Endothelial cell of umbilical vein (primary cell): ENCODE data around the gene SORCS1.

Experiments used
- EZH2 ChIP-seq: IDR thresholded peaks from 2 replicates; pipeline ENCODE4 v1.6.1; 2012; ENCODE audit warnings: borderline replicate concordance, low read depth, mild to moderate bottlenecking, moderate library complexity, low read length, inconsistent platforms; ENCODE audit not compliant: severe bottlenecking
- FOS ChIP-seq: IDR thresholded peaks from 2 replicates; pipeline ENCODE4 v1.6.1; 2011; ENCODE audit warnings: mild to moderate bottlenecking, low read length, moderate library complexity, borderline replicate concordance; ENCODE audit not compliant: insufficient read depth
- GATA2 ChIP-seq: IDR thresholded peaks from 2 replicates; pipeline ENCODE4 v1.7.0; 2011; ENCODE audit warnings: low read depth, mild to moderate bottlenecking, moderate library complexity, mixed read lengths, low read length; ENCODE audit not compliant: insufficient read length, insufficient read depth
- JUN ChIP-seq: IDR thresholded peaks from 2 replicates; pipeline ENCODE4 v1.6.1; 2011; ENCODE audit warnings: borderline replicate concordance, low read depth; ENCODE audit not compliant: insufficient read length, insufficient read depth
- MYC ChIP-seq: IDR thresholded peaks from one replicate; pipeline ENCODE4 v1.6.1; 2011; ENCODE audit warnings: mild to moderate bottlenecking, low read depth, low read length
- POLR2A ChIP-seq: IDR thresholded peaks from 2 replicates; pipeline ENCODE4 v1.6.1; 2012; ENCODE audit warnings: low read depth, mild to moderate bottlenecking, control low read depth, low read length
- POLR2AphosphoS5 ChIP-seq: IDR thresholded peaks from 2 replicates; pipeline ENCODE4 v1.6.1; 2012; ENCODE audit warnings: low read depth, mild to moderate bottlenecking, control low read depth, low read length, moderate library complexity; ENCODE audit not compliant: insufficient read depth
- TF ChIP-seq, protein P1 (sequence below), 2 donors: IDR thresholded peaks; 1 replicate in 1 of 2; 2 replicates in 1 of 2; pipeline ENCODE4 v1.5.1; 2011; ENCODE audit warnings: low read length in 2 of 2, mild to moderate bottlenecking in 2 of 2, moderate library complexity in 2 of 2, control low read depth in 1 of 2, inconsistent platforms in 1 of 2, low read depth in 1 of 2; ENCODE audit not compliant: insufficient read depth in 1 of 2; ENCODE audit errors: extremely low read depth in 1 of 2
- TF ChIP-seq, protein P2 (sequence below): IDR thresholded peaks from 2 replicates; pipeline ENCODE4 v1.6.1; 2011; ENCODE audit not compliant: insufficient read depth, insufficient read length

DNA sequence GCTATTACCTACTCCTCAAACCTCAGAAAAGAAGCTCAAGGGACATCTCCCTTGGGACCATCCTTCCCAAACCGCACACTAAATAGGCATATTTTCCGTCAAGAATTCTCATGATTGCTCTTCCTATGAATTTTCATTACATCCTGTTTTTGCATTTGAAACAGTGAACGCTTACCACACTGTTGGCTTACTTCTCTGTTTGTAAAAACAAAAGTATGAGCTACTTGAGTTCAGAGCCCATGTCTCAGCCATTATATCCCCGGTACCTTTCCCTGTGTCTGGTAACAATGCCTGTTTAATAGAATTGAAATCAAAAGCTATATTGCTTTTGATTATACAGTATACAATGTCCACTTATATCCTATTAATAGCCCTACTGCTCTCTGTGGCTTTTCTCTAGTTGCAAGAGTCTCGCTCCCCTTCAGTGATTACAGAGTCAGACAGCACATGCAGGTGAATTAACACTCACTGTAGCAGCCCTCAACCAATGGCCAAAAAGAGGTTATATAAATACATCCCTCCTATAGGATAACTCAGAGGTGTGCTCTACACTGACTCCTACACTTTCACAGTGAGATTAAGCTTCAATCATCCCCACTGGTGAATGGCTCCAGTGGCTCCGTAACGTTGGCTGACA, 264.4 kb downstream of the SORCS1 start:
- TF ChIP-seq POLR2AphosphoS5 (no peak), EZH2 (no peak), POLR2A (no peak), JUN (no peak), GATA2 (no peak), FOS (no peak), MYC (no peak)
- TF ChIP-seq, protein P1, sequence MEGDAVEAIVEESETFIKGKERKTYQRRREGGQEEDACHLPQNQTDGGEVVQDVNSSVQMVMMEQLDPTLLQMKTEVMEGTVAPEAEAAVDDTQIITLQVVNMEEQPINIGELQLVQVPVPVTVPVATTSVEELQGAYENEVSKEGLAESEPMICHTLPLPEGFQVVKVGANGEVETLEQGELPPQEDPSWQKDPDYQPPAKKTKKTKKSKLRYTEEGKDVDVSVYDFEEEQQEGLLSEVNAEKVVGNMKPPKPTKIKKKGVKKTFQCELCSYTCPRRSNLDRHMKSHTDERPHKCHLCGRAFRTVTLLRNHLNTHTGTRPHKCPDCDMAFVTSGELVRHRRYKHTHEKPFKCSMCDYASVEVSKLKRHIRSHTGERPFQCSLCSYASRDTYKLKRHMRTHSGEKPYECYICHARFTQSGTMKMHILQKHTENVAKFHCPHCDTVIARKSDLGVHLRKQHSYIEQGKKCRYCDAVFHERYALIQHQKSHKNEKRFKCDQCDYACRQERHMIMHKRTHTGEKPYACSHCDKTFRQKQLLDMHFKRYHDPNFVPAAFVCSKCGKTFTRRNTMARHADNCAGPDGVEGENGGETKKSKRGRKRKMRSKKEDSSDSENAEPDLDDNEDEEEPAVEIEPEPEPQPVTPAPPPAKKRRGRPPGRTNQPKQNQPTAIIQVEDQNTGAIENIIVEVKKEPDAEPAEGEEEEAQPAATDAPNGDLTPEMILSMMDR (IDR thresholded peaks at IDR 0.05; ENCODE audit: extremely low read depth in 1 of 2, insufficient read depth in 1 of 2, low read depth in 1 of 2, low read length in 2 of 2) = no peak
- TF ChIP-seq, protein P2, sequence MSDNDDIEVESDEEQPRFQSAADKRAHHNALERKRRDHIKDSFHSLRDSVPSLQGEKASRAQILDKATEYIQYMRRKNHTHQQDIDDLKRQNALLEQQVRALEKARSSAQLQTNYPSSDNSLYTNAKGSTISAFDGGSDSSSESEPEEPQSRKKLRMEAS = no peak
